ENCODE measurements around the gene TLX3.

TLX3 gene

GRCh38 chr5:171306166-171306565 lies 2.9 kb upstream of the TLX3 start:
- Histone ChIP-seq H3K27me3 (peaks cover 84% of the 10 kb centered on the region), H3K4me1 (ENCODE audit: control insufficient read depth in 1 of 2, insufficient read depth in 1 of 2, low read depth in 1 of 2, low read length in 1 of 2) (peaks cover 18 to 21% of the 10 kb centered on the region in 2 experiments), H3K9me3 (no peaks in the 10 kb centered on the region), H3K27ac (no peak overlapping the region), H3K4me3 (ENCODE audit: low read depth in 1 of 2, low read length in 1 of 2) (no peak overlapping the region), H3K36me3 (no peaks in the 10 kb centered on the region)
- TF ChIP-seq CTCF (IDR thresholded peaks at IDR 0.05): no peak

GRCh38 chr5:171306781-171307591 lies 2.1 kb upstream of the TLX3 start:
- Histone ChIP-seq H3K9me3 (no peaks in the 10 kb centered on the region), H3K27me3 (peaks cover 92% of the 10 kb centered on the region), H3K27ac (no peak overlapping the region), H3K4me1 (ENCODE audit: control insufficient read depth in 1 of 2, insufficient read depth in 1 of 2, low read depth in 1 of 2, low read length in 1 of 2) (peaks cover 24 to 29% of the 10 kb centered on the region in 2 experiments), H3K36me3 (no peaks in the 10 kb centered on the region), H3K4me3 (ENCODE audit: low read depth in 1 of 2, low read length in 1 of 2) (no peak overlapping the region)
- no peak for TF ChIP-seq CTCF (IDR thresholded peaks at IDR 0.05)

GRCh38 chr5:171307789-171308452 lies 1.1 kb upstream of the TLX3 start:
- no peak overlapping the region for H3K27ac ChIP-seq
- no peaks in the 10 kb centered on the region for H3K9me3 ChIP-seq
- no peaks in the 10 kb centered on the region for H3K36me3 ChIP-seq
- peaks cover 33 to 38% of the 10 kb centered on the region in 2 experiments for H3K4me1 ChIP-seq (ENCODE audit: control insufficient read depth in 1 of 2, insufficient read depth in 1 of 2, low read depth in 1 of 2, low read length in 1 of 2)
- H3K4me3 ChIP-seq (ENCODE audit: low read depth in 1 of 2, low read length in 1 of 2): no peak overlapping the region
- no peak for TF ChIP-seq CTCF (IDR thresholded peaks at IDR 0.05)
- H3K27me3 ChIP-seq: peaks cover 100% of the 10 kb centered on the region

GRCh38 chr5:171309276-171310211 lies 496 bp downstream of the TLX3 start:
- Histone ChIP-seq H3K27ac (no peak overlapping the region), H3K4me3 (ENCODE audit: low read depth in 1 of 2, low read length in 1 of 2) (no peak overlapping the region), H3K27me3 (peaks cover 100% of the 10 kb centered on the region), H3K4me1 (ENCODE audit: control insufficient read depth in 1 of 2, insufficient read depth in 1 of 2, low read depth in 1 of 2, low read length in 1 of 2) (peaks cover 34 to 43% of the 10 kb centered on the region in 2 experiments), H3K9me3 (no peaks in the 10 kb centered on the region), H3K36me3 (no peaks in the 10 kb centered on the region)
- no peak for TF ChIP-seq CTCF (IDR thresholded peaks at IDR 0.05)

- peaks cover 100% of the 10 kb centered on the region for H3K27me3 ChIP-seq
- TF ChIP-seq CTCF (IDR thresholded peaks at IDR 0.05): no peak
- no peaks in the 10 kb centered on the region for H3K9me3 ChIP-seq
- no peaks in the 10 kb centered on the region for H3K36me3 ChIP-seq
- H3K4me1 ChIP-seq (ENCODE audit: control insufficient read depth in 1 of 2, insufficient read depth in 1 of 2, low read depth in 1 of 2, low read length in 1 of 2): peaks cover 34 to 43% of the 10 kb centered on the region in 2 experiments
- no peak overlapping the region for H3K27ac ChIP-seq
- H3K4me3 ChIP-seq (ENCODE audit: low read depth in 1 of 2, low read length in 1 of 2): no peak overlapping the region
Observed at GRCh38 chr5:171310212-171310818, 1.3 kb downstream of the TLX3 start.

All from neutrophil (primary cell).